Endothelial cell of umbilical vein (primary cell): ENCODE measurements around the gene BCAS3. TPM values are rescaled to one million over a fixed set of nuclear protein-coding genes. Genes with fewer than 3 reads are reported as not detected.

Experiments used
- BruUV-seq: library from RNA; stranded (reverse); fragments of 400-500 nt; replicated peaks from 2 replicates; lab custom pipeline; 2021; lab: Mats Ljungman, UMichigan
- CTCF ChIA-PET: fragments of 300-600, 350-600 bp; sonication (Branson Sonifier 250); formaldehyde crosslinking; loops from one replicate; lab custom pipeline; 2021; ENCODE audit warnings: antibody characterized with exemption, inconsistent platforms; lab: Charles Lee
- POLR2A ChIA-PET: fragments of 300-600, 350-600 bp; sonication (Branson Sonifier 250); formaldehyde crosslinking; loops from one replicate; lab custom pipeline; 2021; ENCODE audit warnings: antibody characterized with exemption, inconsistent platforms; lab: Charles Lee
- DNase-seq: peaks from one replicate; pipeline ENCODE4 v3.0.0-alpha.2; 2011; ENCODE audit warnings: low read depth, low spot score
- FAIRE-seq: peaks from 2 replicates; lab custom pipeline; 2011; peaks lifted over from hg19 to GRCh38; lab: Jason Lieb, UNC
- H2AFZ ChIP-seq: 2 replicates; pipeline ENCODE4 v1.6.0; 2012; ENCODE audit warnings: low read depth, low read length, control low read depth, inconsistent platforms
- H3K27ac ChIP-seq: 2 replicates; pipeline ENCODE4 v1.5.1; 2011; ENCODE audit warnings: low read depth, mild to moderate bottlenecking, control low read depth, low read length, moderate library complexity; ENCODE audit not compliant: insufficient read depth
- H3K27me3 ChIP-seq, 2 experiments: 2 replicates each; pipeline versions ENCODE4 v1.6.0 to v1.6.1; 2011; ENCODE audit warnings: low read length in 2 of 2, mixed read lengths in 1 of 2; ENCODE audit not compliant: control insufficient read depth in 2 of 2, insufficient read depth in 2 of 2
- H3K36me3 ChIP-seq, 2 experiments: 2 replicates in 1 of 2; 3 replicates in 1 of 2; pipeline ENCODE4 v1.5.1; 2011; ENCODE audit warnings: low read length in 2 of 2, mild to moderate bottlenecking in 1 of 2, moderate library complexity in 1 of 2; ENCODE audit not compliant: control insufficient read depth in 2 of 2, insufficient read depth in 2 of 2; ENCODE audit errors: extremely low read depth in 1 of 2
- H3K4me1 ChIP-seq: 3 replicates; pipeline ENCODE4 v1.5.1; 2011; ENCODE audit warnings: mild to moderate bottlenecking, low read length; ENCODE audit not compliant: control insufficient read depth, insufficient read depth; ENCODE audit errors: extremely low read depth
- H3K4me2 ChIP-seq: 2 replicates; pipeline ENCODE4 v1.6.1; 2011; ENCODE audit warnings: low read length, control low read depth, mixed read lengths; ENCODE audit not compliant: insufficient read depth
- H3K4me3 ChIP-seq, 3 experiments: fragments of 200-600 bp in 1 of 3; sonication (generic), shearing (Covaris generic) in 1 of 3; replicated peaks in 1 of 3; 2 replicates each; pipeline ENCODE4 v1.5.1; 2011 to 2016; ENCODE audit warnings: control low read depth in 3 of 3, low read length in 3 of 3, mild to moderate bottlenecking in 2 of 3, inconsistent platforms in 1 of 3, low read depth in 1 of 3, moderate library complexity in 1 of 3; ENCODE audit not compliant: insufficient read depth in 1 of 3
- H3K79me2 ChIP-seq: 2 replicates; pipeline ENCODE4 v1.6.0; 2012; ENCODE audit warnings: low read length, inconsistent platforms; ENCODE audit not compliant: control insufficient read depth, insufficient read depth
- H3K9ac ChIP-seq: replicated peaks from 2 replicates; pipeline ENCODE3; 2011; ENCODE audit warnings: low read length, control low read depth; ENCODE audit not compliant: insufficient read depth; ENCODE audit errors: extremely low read depth
- H3K9me1 ChIP-seq: replicated peaks from 3 replicates; pipeline ENCODE4 v1.6.0; 2011; ENCODE audit warnings: mild to moderate bottlenecking, low read length; ENCODE audit not compliant: control insufficient read depth, insufficient read depth; ENCODE audit errors: extremely low read depth
- H3K9me3 ChIP-seq: replicated peaks from 2 replicates; pipeline ENCODE4 v1.5.1; 2012; ENCODE audit warnings: low read length, inconsistent platforms; ENCODE audit not compliant: control insufficient read depth, insufficient read depth
- H4K20me1 ChIP-seq: replicated peaks from 2 replicates; pipeline ENCODE3; 2011; ENCODE audit warnings: mild to moderate bottlenecking, low read length; ENCODE audit not compliant: control insufficient read depth, insufficient read depth; ENCODE audit errors: extremely low read depth
- CTCF ChIP-seq, 2 donors: IDR thresholded peaks; 1 replicate in 1 of 2; 2 replicates in 1 of 2; pipeline ENCODE4 v1.5.1; 2011; ENCODE audit warnings: low read length in 2 of 2, mild to moderate bottlenecking in 2 of 2, moderate library complexity in 2 of 2, control low read depth in 1 of 2, inconsistent platforms in 1 of 2, low read depth in 1 of 2; ENCODE audit not compliant: insufficient read depth in 1 of 2; ENCODE audit errors: extremely low read depth in 1 of 2
- EZH2 ChIP-seq: IDR thresholded peaks from 2 replicates; pipeline ENCODE4 v1.6.1; 2012; ENCODE audit warnings: borderline replicate concordance, low read depth, mild to moderate bottlenecking, moderate library complexity, low read length, inconsistent platforms; ENCODE audit not compliant: severe bottlenecking
- FOS ChIP-seq: IDR thresholded peaks from 2 replicates; pipeline ENCODE4 v1.6.1; 2011; ENCODE audit warnings: mild to moderate bottlenecking, low read length, moderate library complexity, borderline replicate concordance; ENCODE audit not compliant: insufficient read depth
- GATA2 ChIP-seq: IDR thresholded peaks from 2 replicates; pipeline ENCODE4 v1.7.0; 2011; ENCODE audit warnings: low read depth, mild to moderate bottlenecking, moderate library complexity, mixed read lengths, low read length; ENCODE audit not compliant: insufficient read length, insufficient read depth
- JUN ChIP-seq: IDR thresholded peaks from 2 replicates; pipeline ENCODE4 v1.6.1; 2011; ENCODE audit warnings: borderline replicate concordance, low read depth; ENCODE audit not compliant: insufficient read length, insufficient read depth
- MAX ChIP-seq: IDR thresholded peaks from 2 replicates; pipeline ENCODE4 v1.6.1; 2011; ENCODE audit not compliant: insufficient read depth, insufficient read length
- MYC ChIP-seq: IDR thresholded peaks from one replicate; pipeline ENCODE4 v1.6.1; 2011; ENCODE audit warnings: mild to moderate bottlenecking, low read depth, low read length
- POLR2A ChIP-seq: IDR thresholded peaks from 2 replicates; pipeline ENCODE4 v1.6.1; 2012; ENCODE audit warnings: low read depth, mild to moderate bottlenecking, control low read depth, low read length
- POLR2AphosphoS5 ChIP-seq: IDR thresholded peaks from 2 replicates; pipeline ENCODE4 v1.6.1; 2012; ENCODE audit warnings: low read depth, mild to moderate bottlenecking, control low read depth, low read length, moderate library complexity; ENCODE audit not compliant: insufficient read depth
- dilution Hi-C: fragments of 300-500 bp; cut with MboI; formaldehyde crosslinking; loops from one replicate; pipeline ENCODE4 v1.15.0; 2019; ENCODE audit warnings: low sequenced_read_pairs; ENCODE audit not compliant: extremely low pct_ligation_motif_present
- intact Hi-C: fragments of 100-400 bp; cut with micrococcal nuclease; formaldehyde crosslinking; loops from one replicate; pipeline ENCODE4 v1.10.0; 2022
- polyA plus RNA-seq, 4 experiments: library from polyadenylated mRNA; depleted of rRNA in 3 of 4; stranded (reverse) in 3 of 4; unstranded in 1 of 4; fragments of >200 nt; gene quantifications; 2 replicates each; pipeline versions ENCODE4 v1.2.1 to v1.2.3, GENCODE V29; 2011 to 2012; ENCODE audit warnings: missing spikeins in 1 of 4
- total RNA-seq: library from RNA; stranded (reverse); gene quantifications from 2 replicates; pipeline ENCODE4 v1.2.3, GENCODE V29; 2021

BCAS3 gene
- total and polyA plus RNA-seq, 2 donors (not counting 3 experiments of a cell fraction or from before 2014, with no cell fraction given) = 8.2 to 16.0 TPM

- no peak overlapping the region for H3K4me2 ChIP-seq
- no peaks in the 10 kb centered on the region for H3K36me3 ChIP-seq
- intact Hi-C loops = no loop called here
- no peaks in the 10 kb centered on the region for H3K9me3 ChIP-seq
- H3K4me1 ChIP-seq = no peaks in the 10 kb centered on the region
- no peak overlapping the region for H2AFZ ChIP-seq
- CTCF ChIA-PET = interaction anchor here (1.5 kb wide), 1 partner anchor 11 kb away, joined by 4 read pairs; no protein-coding TSS in a partner anchor
- H3K4me3 ChIP-seq = no peak overlapping the region
- no peak overlapping the region for H3K27ac ChIP-seq
- no TSS peak for BruUV-seq
- POLR2A ChIA-PET = no interaction called here
- no peak for FAIRE-seq
- no peaks in the 10 kb centered on the region for H3K9me1 ChIP-seq
- H4K20me1 ChIP-seq = no peaks in the 10 kb centered on the region
- dilution Hi-C loops = no loop called here
- H3K79me2 ChIP-seq = no peaks in the 10 kb centered on the region
- H3K27me3 ChIP-seq = peaks cover 0 to 3% of the 10 kb centered on the region in 2 experiments
- TF ChIP-seq MYC (no peak), CTCF (IDR thresholded peaks at IDR 0.05; ENCODE audit: extremely low read depth in 1 of 2, insufficient read depth in 1 of 2, low read depth in 1 of 2, low read length in 2 of 2) (no peak), MAX (no peak), GATA2 (no peak), POLR2AphosphoS5 (no peak), POLR2A (no peak), EZH2 (no peak), FOS (no peak), JUN (no peak)
- no peak overlapping the region for H3K9ac ChIP-seq
- DNase-seq = no peak
Measured at GRCh38 chr17:61134551-61135235, 457.0 kb downstream of the BCAS3 start.
